ENCODE results near the gene ANKRD29. TPM values are rescaled to one million over a fixed set of nuclear protein-coding genes. Genes with fewer than 3 reads are reported as not detected.

ANKRD29 gene
- total and polyA plus RNA-seq, 7 donors, result 0.57 to 2.1 (median 1.1) TPM

GRCh38 chr18:23710068-23710527, 47.4 kb upstream of the ANKRD29 start:
- TF ChIP-seq, protein P1, sequence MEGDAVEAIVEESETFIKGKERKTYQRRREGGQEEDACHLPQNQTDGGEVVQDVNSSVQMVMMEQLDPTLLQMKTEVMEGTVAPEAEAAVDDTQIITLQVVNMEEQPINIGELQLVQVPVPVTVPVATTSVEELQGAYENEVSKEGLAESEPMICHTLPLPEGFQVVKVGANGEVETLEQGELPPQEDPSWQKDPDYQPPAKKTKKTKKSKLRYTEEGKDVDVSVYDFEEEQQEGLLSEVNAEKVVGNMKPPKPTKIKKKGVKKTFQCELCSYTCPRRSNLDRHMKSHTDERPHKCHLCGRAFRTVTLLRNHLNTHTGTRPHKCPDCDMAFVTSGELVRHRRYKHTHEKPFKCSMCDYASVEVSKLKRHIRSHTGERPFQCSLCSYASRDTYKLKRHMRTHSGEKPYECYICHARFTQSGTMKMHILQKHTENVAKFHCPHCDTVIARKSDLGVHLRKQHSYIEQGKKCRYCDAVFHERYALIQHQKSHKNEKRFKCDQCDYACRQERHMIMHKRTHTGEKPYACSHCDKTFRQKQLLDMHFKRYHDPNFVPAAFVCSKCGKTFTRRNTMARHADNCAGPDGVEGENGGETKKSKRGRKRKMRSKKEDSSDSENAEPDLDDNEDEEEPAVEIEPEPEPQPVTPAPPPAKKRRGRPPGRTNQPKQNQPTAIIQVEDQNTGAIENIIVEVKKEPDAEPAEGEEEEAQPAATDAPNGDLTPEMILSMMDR (IDR thresholded peaks at IDR 0.05), result no peak
- no peaks in the 10 kb centered on the region for H3K9me3 ChIP-seq
- H3K4me1 ChIP-seq, result no peaks in the 10 kb centered on the region
- 88 to 89% (median 89%) methylated on average over 17 of the region's 17 CpGs for WGBS, 3 donors
- ATAC-seq, result no peak
- H3K27ac ChIP-seq, result no peak overlapping the region
- peaks cover 0 to 2% (median 0%) of the 10 kb centered on the region in 3 donors for H3K27me3 ChIP-seq (ENCODE audit: insufficient read depth in 3 of 3, low read length in 2 of 3)
- intact Hi-C loops (cut with DNase I), result loop anchor here in 1 of 2 donors (2.0 kb wide), 1 partner anchor 27 kb away; no protein-coding TSS in a partner anchor
- no peaks in the 10 kb centered on the region for H3K36me3 ChIP-seq (ENCODE audit: insufficient read depth in 1 of 2, low read depth in 1 of 2)
- DNase-seq, result no peak
- no peak overlapping the region for H3K4me3 ChIP-seq

- peaks cover 0 to 2% (median 0%) of the 10 kb centered on the region in 3 donors for H3K27me3 ChIP-seq (ENCODE audit: insufficient read depth in 3 of 3, low read length in 2 of 3)
- TF ChIP-seq, protein P1 (IDR thresholded peaks at IDR 0.05), result no peak
- 95 to 99% (median 96%) methylated on average over 3 of the region's 3 CpGs for WGBS, 3 donors
- ATAC-seq, result no peak
- no peak for DNase-seq
- H3K4me3 ChIP-seq, result no peak overlapping the region
- H3K27ac ChIP-seq, result no peak overlapping the region
- no peaks in the 10 kb centered on the region for H3K9me3 ChIP-seq
- intact Hi-C loops (cut with DNase I), result loop anchor here in 1 of 2 donors (10.0 kb wide), 2 partner anchors 98 to 192 kb away; no protein-coding TSS in a partner anchor
- no peaks in the 10 kb centered on the region for H3K36me3 ChIP-seq (ENCODE audit: insufficient read depth in 1 of 2, low read depth in 1 of 2)
- no peaks in the 10 kb centered on the region for H3K4me1 ChIP-seq
Observed at GRCh38 chr18:23706971-23707640, 44.4 kb upstream of the ANKRD29 start.

DNA sequence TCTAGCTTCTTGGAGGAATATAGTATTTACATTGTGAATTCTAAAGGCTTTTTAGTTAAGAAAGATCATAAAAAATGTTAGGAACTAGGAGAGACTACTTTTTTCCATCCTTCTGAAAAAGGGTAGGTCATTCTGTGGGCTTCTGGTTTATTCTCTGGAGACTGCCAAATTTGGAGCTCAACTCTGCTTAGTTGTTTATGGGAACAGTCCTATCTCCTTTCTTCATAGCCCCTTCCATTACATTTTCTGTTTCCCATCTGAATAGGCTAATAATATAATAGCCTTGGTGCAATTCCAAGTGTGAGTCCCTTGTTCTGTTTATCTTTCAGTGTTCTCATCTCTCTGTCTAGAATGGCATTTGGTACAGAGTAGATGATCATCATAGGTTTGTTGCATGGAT, 42.1 kb upstream of the ANKRD29 start:
- intact Hi-C loops (cut with DNase I), result loop anchor here in 1 of 2 donors (10.0 kb wide), 2 partner anchors 100 to 190 kb away; no protein-coding TSS in a partner anchor
- Histone ChIP-seq H3K36me3 (ENCODE audit: insufficient read depth in 1 of 2, low read depth in 1 of 2) (no peaks in the 10 kb centered on the region), H3K4me3 (no peak overlapping the region), H3K27me3 (ENCODE audit: insufficient read depth in 3 of 3, low read length in 2 of 3) (peaks cover 0 to 5% (median 0%) of the 10 kb centered on the region in 3 donors), H3K9me3 (no peaks in the 10 kb centered on the region), H3K4me1 (no peaks in the 10 kb centered on the region), H3K27ac (no peak overlapping the region)
- DNase-seq, result no peak
- TF ChIP-seq, protein P1 (IDR thresholded peaks at IDR 0.05), result no peak
- no peak for ATAC-seq

- intact Hi-C loops (cut with DNase I), result loop anchor here in 1 of 2 donors (2.0 to 10.0 kb wide), 3 partner anchors 81 to 189 kb away; no protein-coding TSS in a partner anchor
- Histone ChIP-seq H3K36me3 (ENCODE audit: insufficient read depth in 1 of 2, low read depth in 1 of 2) (no peaks in the 10 kb centered on the region), H3K27me3 (ENCODE audit: insufficient read depth in 3 of 3, low read length in 2 of 3) (peaks cover 0 to 5% (median 0%) of the 10 kb centered on the region in 3 donors), H3K4me1 (no peaks in the 10 kb centered on the region), H3K27ac (no peak overlapping the region), H3K4me3 (no peak overlapping the region), H3K9me3 (no peaks in the 10 kb centered on the region)
- no peak for DNase-seq
- 61 to 77% (median 65%) methylated on average over 6 of the region's 6 CpGs for WGBS, 3 donors
- ATAC-seq, result no peak
- TF ChIP-seq, protein P1 (IDR thresholded peaks at IDR 0.05), result no peak
Observed at GRCh38 chr18:23703987-23704384, 41.3 kb upstream of the ANKRD29 start.

Measured in psoas muscle (tissue), 8 donors.